AML-193 (cell line): ENCODE results near the gene PPEF1.

Experiments used
- DNase-seq, 2 experiments: peaks; one replicate each; lab custom pipeline; 2025; lab: John Stamatoyannopoulos, UW

The PPEF1 gene, protein sequence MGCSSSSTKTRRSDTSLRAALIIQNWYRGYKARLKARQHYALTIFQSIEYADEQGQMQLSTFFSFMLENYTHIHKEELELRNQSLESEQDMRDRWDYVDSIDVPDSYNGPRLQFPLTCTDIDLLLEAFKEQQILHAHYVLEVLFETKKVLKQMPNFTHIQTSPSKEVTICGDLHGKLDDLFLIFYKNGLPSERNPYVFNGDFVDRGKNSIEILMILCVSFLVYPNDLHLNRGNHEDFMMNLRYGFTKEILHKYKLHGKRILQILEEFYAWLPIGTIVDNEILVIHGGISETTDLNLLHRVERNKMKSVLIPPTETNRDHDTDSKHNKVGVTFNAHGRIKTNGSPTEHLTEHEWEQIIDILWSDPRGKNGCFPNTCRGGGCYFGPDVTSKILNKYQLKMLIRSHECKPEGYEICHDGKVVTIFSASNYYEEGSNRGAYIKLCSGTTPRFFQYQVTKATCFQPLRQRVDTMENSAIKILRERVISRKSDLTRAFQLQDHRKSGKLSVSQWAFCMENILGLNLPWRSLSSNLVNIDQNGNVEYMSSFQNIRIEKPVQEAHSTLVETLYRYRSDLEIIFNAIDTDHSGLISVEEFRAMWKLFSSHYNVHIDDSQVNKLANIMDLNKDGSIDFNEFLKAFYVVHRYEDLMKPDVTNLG

DNA sequence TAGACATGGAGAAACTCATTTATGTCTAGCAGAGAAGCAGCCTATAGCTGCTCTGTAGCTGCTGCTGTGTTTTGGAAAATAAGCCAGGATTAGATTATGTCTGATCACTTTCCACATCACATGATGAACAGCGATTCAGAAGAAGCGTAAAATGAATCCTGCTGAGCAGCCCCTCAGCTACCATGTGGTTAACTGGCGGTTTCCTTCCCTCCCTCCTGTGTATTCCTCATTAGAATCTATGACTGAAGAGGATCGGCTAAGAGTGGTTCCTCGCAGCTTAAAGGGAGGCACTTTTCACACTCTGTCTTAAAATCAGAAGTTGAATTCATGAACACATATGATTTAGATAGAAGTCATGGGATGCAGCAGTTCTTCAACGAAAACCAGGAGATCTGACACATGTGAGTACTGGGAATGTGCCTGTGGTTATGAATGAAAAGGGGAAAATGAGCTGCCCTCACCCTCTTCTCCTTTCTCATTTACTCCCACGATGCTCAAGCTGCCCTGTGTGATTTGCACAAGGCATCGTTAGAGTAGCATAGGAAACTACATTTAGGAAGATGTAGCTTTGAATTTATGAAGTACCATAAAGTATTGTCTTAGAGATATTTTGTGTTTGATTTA is at the start of gene PPEF1:
TSS of gene PPEF1 (plus strand) at position 220 of the 624 bp plus-strand sequence. CDS start at position 356, 136 bp downstream.
- no peak for DNase-seq

DNA sequence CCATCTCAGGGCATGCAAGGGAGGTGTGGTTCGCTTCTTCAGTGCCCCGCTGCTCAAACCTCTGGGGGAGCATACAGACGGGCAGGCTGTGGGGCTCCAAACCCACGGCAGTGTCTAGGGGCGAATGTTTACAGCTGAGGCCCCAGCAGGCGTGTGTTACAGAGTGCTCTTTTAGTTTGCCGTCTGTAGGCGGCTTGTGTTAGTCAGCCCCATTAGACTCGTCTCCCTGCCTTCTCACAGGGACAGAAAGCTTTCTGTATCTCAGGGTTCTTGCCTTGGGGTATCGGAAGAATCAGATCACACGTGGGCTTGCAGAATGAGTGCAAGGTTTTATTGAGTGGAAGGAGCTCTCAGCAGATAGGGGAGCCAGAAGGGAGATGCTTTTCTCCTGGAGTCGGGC is 46.2 kb upstream of the PPEF1 start:
- no peak for DNase-seq

DNA sequence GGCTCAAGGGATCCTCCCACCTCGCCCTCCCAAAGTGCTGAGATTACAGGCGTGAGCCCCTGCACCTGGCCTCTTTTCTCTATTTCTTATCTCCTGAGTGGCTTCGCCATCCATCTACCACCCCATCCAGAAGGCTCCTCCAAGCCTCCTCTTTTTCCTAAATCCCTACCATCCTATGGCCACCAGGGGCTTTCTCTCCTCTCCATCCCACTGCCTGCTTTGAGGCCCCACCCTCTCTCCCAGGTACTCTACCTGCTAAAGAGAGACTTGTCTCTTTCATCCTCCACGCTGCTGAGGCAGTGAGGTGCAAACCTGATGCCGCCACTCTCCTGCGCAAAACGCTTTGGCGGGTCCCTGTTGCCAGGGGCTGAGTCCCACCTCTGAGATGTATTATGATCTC is 42.5 kb upstream of the PPEF1 start:
- DNase-seq, result no peak

DNA sequence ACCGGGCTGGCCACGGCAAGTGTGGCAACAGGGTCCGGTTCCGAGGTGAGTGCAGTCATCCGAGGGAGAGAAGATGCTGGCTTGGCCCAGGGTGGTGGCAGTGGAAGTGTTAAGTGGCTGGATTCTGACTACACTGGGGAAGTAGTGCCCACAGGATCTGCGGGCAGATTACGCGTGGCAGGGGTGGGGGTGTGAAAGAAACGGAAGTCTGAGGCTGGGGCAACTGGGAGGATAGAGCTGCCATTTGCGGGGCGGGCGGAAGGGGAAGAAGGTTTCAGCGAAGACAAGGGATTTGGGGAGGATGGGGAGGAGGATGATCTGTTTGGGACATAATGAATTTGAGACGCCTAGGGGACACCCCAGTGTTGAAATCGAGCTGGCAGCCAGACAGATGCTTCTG is 40.8 kb upstream of the PPEF1 start:
- DNase-seq, result no peak

DNA sequence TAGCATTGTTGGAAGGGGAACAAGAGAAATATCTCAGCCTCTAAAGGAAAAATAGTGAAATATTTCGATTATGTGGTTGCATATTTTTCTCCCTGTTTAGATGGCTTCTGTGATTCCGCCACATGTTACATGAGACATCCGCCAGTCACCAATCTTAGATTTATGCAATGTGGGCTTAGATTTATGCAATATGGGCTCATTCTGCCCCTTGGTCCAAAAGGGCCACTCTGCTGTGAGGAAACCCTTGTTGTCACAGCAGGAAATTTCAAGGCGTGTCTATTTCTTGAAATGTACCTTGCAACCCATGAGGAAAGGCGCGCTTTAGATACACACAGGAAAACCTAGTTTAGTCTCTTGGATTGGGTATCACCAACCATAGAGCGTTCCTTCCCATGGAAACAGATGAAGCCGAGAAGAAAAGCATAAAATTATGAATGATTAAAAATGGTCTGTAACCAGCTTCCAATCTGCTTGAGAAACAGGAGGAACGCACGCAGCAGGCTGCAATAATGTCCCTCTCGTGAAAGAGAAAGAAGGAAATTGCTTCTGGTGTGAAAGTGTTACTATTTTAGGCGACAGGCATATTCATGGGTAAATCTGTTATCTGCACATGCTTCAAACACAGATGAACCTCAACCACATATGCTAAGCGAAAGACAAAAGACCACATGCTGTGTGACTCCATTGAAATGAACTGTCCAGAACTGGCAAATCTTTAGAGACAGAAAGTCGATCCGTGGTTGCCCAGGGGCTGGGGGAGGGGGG is 39.2 kb upstream of the PPEF1 start:
- no peak for DNase-seq

DNA sequence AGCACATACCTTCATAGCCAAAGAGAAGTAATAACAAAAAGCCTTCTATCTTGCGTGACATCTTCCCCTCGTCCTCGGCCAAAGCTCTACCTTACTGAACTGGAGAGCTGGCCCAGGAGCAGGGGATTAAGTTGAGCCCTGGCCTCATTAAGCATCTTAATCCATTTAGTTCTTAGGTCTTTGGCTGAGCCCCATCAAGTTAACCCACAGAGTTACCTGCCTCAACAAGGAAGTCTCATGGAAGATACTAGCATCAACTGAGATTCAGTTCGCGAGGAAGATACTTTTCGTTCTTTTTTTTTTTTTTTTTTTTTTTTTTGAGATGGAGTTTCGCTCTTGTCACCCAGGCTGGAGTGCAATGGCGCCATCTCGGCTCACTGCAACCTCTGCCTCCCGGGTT is 35.4 kb upstream of the PPEF1 start, which contains the start of gene RS1:
TSS of gene RS1 (minus strand) at position 101 of the 400 bp plus-strand sequence. CDS start at position 61, 40 bp downstream.
- DNase-seq, result no peak

DNA sequence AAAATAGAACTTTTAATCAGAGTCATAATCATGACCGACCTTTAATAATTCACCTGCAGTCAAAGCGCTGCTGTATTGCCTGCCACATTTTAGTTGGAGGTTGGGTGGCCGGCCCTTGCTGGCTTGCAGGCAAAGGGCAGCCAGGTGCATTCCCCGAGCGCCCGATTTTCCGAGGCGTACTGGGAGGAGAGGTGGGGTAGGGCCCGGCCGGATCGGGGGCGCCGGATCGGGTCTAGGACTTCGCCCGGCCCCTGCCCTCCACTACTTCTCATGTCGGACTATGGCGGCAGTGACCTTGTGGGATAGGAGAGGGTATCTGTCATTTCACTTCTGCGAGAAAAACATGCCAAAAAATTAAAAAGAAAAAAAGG is 33.0 kb upstream of the PPEF1 start:
- peak in 1 of 2 experiments; percentile 35 for DNase-seq

DNA sequence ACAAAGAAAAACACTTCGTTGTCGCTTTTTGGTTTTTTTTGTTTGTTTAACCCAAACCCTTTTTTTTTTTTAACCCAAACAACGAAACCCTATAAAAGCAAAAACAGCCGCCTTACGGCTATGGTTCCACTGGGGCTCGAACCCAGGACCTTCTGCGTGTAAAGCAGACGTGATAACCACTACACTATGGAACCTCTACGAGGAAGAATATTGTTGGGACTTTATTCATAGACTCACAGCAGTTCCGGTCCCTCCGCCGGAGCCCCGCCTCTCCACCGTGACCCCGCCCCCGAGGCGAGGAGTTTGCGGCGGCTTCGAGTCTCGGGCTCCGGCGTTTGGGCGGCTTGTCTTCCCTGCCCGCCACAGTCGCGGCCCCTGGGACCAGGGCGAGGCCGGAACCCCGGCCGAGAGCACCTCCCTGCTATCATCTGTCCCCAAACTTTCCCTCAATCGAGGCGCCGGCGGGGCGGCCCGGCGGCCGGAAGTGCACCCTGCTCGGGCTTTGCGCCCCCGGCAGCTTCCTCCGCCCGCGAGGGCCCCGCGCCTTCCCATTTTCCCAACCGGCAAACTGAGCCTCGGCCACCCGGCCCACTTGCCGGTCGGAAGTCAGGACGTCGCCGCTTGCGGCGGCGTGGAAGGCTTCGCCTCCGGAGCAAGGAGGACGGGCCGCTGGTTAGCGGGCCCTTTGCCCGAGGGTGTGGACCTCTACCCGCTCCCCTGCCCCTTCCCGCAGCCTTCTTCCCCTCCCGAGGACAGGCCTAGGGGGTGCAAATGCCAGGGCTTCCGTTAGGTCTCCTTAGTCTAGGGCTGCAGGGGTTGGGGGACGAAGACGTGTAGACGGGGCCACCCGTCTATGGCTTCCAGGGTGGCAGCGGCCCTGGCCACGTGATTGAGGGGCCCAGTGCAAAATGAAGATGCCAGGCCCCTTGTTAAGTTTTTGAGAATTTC is 32.4 kb upstream of the PPEF1 start:
- DNase-seq, result peak; percentile 22 to 44

DNA sequence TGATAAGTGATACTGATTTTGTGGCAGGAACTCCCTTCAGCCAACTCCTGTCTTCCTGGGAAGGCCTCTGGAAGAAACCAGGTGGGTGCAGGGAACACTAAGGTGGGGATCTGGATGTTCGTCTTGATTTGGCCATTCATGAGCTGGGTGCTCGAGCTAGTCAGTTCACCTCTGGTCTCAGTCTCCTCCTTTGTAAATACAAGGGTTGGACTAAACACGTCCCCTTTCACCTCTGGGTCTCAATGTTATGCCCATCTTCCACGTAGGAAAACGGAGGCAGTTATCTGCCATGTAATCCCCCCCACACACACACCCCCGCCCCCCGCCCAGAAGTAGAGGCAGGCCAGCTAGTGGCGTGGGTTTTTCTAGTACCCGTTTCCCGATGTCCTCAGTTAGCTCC is 31.4 kb upstream of the PPEF1 start:
- DNase-seq, result no peak

DNA sequence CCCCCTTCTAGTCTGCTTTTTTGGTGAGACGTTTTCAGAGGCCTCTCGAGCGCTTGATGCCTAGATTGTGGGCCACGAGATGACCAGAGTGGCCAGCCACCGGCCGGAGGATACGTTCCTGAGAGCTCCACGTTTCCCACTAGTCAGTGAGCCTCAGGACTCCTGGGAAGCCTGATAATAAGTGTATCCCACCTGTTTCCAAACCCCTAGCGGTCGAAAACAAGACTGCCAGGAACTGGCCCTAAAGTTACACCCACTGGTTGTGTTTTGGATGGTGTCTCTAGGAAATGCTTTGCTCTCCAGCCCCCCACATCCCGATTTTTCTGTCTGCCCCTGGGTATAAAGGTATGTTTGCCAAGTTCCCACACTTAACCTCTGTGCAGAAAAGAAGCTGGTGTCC is 31.0 kb upstream of the PPEF1 start:
- DNase-seq, result no peak

DNA sequence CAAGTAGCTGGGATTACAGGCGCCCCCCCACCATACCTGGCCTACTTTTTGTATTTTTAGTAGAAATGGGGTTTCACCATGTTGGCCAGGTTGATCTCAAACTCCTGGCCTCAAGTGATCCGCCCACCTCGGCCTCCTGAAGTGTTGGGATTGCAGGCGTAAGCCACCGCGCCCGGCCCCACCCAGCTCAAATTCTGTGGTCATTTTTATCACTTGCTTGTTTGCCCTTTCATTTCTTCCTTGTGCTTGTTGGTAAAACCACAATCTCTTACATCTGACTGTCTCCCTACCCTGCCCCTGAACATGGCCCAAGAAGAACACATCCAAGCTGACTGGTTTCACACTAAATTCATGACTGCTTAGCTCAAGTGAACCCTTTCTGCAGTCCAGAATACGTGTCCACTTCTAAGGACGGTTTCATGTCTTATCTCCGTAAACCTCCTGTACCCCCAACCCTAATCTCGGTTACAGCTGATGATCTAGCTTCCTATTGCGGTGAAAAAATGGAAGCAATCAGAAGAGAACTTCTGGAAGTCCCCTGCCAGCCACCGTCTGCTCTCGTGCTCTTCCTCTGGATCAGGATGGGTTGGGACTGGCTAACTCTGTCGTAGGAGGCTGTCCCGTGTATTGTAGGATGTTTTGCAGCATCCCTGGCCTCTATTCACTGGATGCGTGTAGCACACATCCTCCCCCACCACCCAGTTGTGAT is 30.1 kb upstream of the PPEF1 start:
- DNase-seq, result no peak

DNA sequence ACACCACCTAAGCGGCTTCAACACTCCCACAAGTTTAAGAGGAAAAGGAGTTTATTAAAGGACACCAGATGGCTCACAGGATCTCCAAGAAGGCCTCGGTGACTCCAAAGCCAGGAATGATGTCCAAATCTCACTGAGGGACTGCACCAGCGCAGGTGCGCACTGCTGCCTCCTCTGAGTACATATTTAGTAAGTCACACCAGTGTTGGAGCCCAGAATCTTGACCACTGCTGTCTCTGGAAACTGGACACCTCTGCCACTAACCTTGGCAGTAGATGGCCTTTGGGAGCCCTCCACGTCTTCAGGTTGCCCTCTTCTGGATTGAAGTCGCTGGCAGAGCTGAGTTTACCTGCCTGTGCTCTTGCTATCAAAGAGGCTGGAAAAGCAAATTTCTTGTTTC is 25.4 kb upstream of the PPEF1 start:
- DNase-seq, result no peak

DNA sequence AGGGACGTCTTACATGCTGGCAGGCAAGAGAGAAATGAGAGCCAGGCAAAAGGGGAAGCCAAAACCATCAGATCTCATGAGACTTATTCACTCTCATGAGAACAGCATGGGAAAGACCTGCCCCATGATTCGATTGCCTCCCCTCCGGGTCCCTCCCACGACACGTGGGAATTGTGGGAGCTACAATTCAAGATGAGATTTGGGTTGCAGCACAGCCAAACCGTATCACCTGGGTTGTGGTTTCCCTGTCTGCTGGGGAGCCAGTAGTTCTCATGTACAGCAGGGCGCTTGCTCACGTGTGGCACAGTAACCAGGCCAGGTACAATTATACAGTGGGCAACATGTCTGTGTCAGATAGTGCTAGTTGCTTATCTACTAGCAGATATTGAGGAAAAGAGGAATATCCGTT is 24.5 kb upstream of the PPEF1 start:
- no peak for DNase-seq

DNA sequence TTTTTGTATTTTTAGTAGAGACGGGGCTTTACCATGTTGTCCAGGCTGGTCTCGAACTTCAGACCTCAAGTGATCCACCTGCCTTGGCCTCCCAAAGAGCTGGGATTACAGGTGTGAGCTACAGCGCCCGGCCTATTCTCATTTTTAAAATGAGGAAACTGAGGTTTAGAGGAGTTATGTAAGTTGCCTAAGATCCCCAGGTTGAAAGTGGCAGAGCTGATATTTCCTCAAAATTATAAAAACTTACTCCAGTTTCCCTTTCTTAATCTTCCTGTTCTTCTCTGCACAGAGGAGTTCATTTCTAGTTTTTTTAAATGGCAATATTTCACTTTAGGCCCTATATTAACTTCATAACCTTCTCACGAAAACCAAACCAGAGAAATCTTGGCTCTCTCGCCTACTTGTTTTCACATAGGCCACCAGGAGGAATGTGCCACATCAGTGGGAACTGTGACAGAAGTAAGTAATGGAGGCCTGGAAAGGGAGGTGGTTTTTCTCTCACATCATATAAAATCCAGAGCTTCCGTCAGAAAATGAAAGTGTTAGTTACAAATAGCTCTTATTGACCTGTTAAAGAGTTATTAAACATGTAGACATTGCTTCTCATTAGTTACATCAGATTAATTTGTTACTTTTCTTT is 19.5 kb upstream of the PPEF1 start:
- peak; percentile 1 to 3 for DNase-seq

DNA sequence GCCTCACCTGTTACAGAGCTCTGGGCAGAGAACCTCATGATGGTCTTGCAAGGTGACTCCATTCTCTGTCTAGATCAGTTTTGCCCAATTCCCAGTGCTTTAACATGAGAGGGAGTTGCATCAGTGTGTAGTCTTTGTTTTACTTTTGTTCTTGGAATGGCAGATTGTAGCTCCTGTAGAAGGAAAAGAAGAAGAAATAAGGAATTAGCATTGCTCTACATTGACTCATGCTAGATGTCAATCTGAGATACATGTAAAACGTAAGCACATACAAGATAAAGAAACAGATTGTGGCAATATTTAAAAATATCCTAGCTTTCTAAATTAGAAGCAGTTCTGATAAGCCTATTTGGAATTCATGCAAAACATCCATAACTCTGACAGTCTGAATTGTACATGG is 16.0 kb upstream of the PPEF1 start:
- no peak for DNase-seq

DNA sequence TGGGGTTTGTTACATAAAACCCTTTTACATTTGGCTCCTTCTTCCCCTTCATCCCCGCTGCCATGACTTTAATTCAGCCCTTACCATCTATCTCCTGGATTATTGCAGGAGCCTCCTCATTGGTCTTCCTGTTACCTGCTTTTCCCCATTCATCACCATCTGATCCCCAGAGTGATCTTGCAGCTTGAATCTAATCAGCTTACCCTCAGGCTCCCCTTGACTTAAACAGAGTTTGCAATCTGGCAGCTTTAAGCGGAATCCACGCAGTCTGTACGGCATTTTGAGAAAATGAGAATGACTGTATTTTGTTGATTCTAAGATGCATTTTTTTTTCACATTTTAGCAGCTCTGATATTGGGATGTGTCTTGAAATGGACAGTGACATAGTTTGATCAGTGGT is 14.9 kb upstream of the PPEF1 start:
- DNase-seq, result no peak

DNA sequence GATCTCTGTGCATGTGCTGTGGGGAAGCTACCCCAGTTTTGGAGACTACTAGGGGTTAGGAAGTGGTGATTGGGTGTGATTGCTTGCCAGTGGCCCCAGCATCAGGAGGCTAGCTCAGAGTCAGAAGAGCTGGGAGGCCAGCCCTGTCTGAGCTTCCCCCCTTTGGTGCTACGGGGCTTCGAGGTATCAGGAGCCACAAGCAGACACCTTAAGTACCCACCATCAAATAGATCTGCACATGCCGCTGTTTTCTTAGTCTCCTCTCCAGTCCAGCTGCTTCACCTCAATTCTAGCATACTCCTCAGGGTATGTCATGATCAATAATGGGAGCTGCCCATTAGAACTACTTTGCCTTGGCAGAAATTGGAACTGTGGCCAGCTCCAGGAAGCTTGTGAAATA is 10.8 kb upstream of the PPEF1 start:
- DNase-seq, result no peak

DNA sequence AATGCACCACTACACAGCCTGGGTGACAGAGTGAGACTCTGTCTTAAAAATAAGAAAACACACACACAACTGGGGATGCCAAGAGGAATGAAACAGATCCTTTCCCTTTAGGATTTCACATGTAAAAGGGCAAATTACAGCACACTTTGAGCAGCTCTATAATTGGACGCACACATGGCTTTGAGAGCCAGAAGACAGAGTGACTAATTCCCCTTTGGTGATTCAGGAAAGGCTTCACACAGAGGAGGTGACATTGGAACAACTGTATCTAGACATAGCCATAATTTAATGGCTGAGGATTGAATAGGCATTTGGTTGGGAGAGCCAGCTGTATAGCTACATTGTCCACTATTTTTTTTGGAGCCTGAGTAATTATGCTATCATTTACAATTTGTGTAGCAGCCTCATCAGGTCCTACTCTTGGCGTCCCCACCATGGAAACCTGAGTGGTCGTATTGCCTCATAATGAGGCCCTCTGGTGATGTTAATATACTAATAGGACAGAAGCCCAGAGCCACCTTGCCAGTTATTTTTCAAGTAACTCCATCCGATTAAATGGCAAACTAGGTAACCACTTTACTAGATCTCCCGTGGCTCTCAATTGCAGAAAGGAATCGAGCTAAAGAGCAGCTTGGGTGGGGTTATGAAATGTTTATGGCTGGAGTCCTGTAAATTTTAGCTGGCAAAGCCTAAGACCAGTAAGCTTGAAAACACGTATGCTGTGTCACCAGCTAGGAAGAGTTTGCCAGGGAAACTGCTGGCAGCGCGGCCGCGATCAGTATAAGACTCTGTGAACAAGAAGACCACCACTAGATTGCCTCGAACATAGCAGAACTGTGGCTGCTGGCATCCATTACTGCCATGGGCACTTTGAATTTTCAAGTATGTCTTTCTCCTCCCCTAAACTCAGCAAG is 8.5 kb upstream of the PPEF1 start:
- DNase-seq, result no peak
